GM21526 (cell line): Measurements from ENCODE around the gene SLC36A4.
A peak's percentile ranks its signal among the peaks of the same experiment; 100 is the strongest.
"Not testable (repeated sequence)": the region's sequence is repeated elsewhere in the genome, so short reads cannot be mapped to it uniquely, and the experiment has no call there.

ENCODE experiments used
- ATAC-seq: cut with Tn5 transposase; IDR thresholded peaks from one replicate; pipeline ENCODE4 v1.9.1; 2021; ENCODE audit warnings: moderate library complexity; ENCODE audit not compliant: unreplicated experiment, low FRiP score

SLC36A4 gene

GRCh38 chr11:93197380-93198214 lies at the start of gene SLC36A4:
TSS of gene SLC36A4 (minus strand) at chr11:93197991. CDS start at chr11:93197832, 159 bp downstream.
- peak; percentile 91 for ATAC-seq

- ATAC-seq, result not testable (repeated sequence)
These were observed 49.0 kb upstream of the SLC36A4 start for GRCh38 chr11:93246790-93247189.

GRCh38 chr11:93244018-93244417 lies 46.2 kb upstream of the SLC36A4 start:
- no peak for ATAC-seq

- ATAC-seq, result no peak
These were observed 42.2 kb upstream of the SLC36A4 start for GRCh38 chr11:93239966-93240365.

GRCh38 chr11:93238956-93239355 lies 41.2 kb upstream of the SLC36A4 start:
- no peak for ATAC-seq

GRCh38 chr11:93236741-93237675 lies 39.2 kb upstream of the SLC36A4 start:
- ATAC-seq, result no peak

GRCh38 chr11:93234602-93235207 lies 36.9 kb upstream of the SLC36A4 start:
- peak; percentile 98 for ATAC-seq

- ATAC-seq, result no peak
These were observed 32.1 kb upstream of the SLC36A4 start for GRCh38 chr11:93229876-93230275.

- no peak for ATAC-seq
These were observed 27.9 kb upstream of the SLC36A4 start for GRCh38 chr11:93225662-93226061.

GRCh38 chr11:93221539-93221938 lies 23.7 kb upstream of the SLC36A4 start:
- ATAC-seq, result no peak

GRCh38 chr11:93220078-93220477 lies 22.3 kb upstream of the SLC36A4 start:
- no peak for ATAC-seq

- no peak for ATAC-seq
These were observed 21.6 kb upstream of the SLC36A4 start for GRCh38 chr11:93219440-93219839.

- no peak for ATAC-seq
These were observed 18.8 kb upstream of the SLC36A4 start for GRCh38 chr11:93216511-93217101.

GRCh38 chr11:93213622-93214021 lies 15.8 kb upstream of the SLC36A4 start:
- no peak for ATAC-seq

- no peak for ATAC-seq
These were observed 14.3 kb upstream of the SLC36A4 start for GRCh38 chr11:93212094-93212493.

GRCh38 chr11:93209466-93209865 lies 11.7 kb upstream of the SLC36A4 start:
- ATAC-seq, result no peak

- no peak for ATAC-seq
These were observed 11.0 kb upstream of the SLC36A4 start for GRCh38 chr11:93208663-93209270.

- ATAC-seq, result no peak
These were observed 1.8 kb upstream of the SLC36A4 start for GRCh38 chr11:93199616-93200015.

- no peak for ATAC-seq
These were observed 539 bp upstream of the SLC36A4 start for GRCh38 chr11:93198215-93198845.
